GM12878 (cell line): Measurements from ENCODE around the gene SLC24A3. TPM values are rescaled to one million over a fixed set of nuclear protein-coding genes. Genes with fewer than 3 reads are reported as not detected.

Source experiments
- ATAC-seq: fragments of 200-7000 bp; cut with Tn5 transposase; 3 replicates; pipeline ENCODE4 v1.9.1; 2020; ENCODE audit warnings: mild to moderate bottlenecking, moderate library complexity
- BruUV-seq: library from RNA; stranded (reverse); fragments of 400-500 nt; replicated peaks from 2 replicates; lab custom pipeline; 2021; lab: Mats Ljungman, UMichigan
- CTCF ChIA-PET: fragments of 300-600 bp; sonication (Branson Sonifier 250); formaldehyde crosslinking; extraction: SDS; loops from one replicate; lab custom pipeline; 2021; ENCODE audit warnings: inconsistent platforms; lab: Yijun Ruan, JAX
- POLR2A ChIA-PET: fragments of 350-600 bp; formaldehyde crosslinking; extraction: SDS; loops from one replicate; lab custom pipeline; 2021; ENCODE audit warnings: inconsistent platforms; lab: Charles Lee
- RAD21 ChIA-PET: fragments of 300-600 bp; sonication (Branson Sonifier 250); formaldehyde crosslinking; loops from one replicate; lab custom pipeline; 2023; ENCODE audit warnings: antibody characterized with exemption; ENCODE audit not compliant: unreplicated experiment; lab: Charles Lee
- SMC1A ChIA-PET: fragments of 300-600 bp; sonication (Branson Sonifier 250); formaldehyde crosslinking; loops from one replicate; lab custom pipeline; 2023; ENCODE audit not compliant: unreplicated experiment, uncharacterized antibody; lab: Charles Lee
- DNase-seq: peaks from one replicate; pipeline ENCODE4 v3.0.0-alpha.2; 2011; ENCODE audit warnings: low read depth, low spot score
- FAIRE-seq: peaks from 3 replicates; lab custom pipeline; 2011; peaks lifted over from hg19 to GRCh38; lab: Jason Lieb, UNC
- H2AFZ ChIP-seq: 2 replicates; pipeline ENCODE4 v1.6.0; 2011; ENCODE audit warnings: low read depth, low read length, control low read depth; ENCODE audit not compliant: control insufficient read depth
- H3K27ac ChIP-seq: 2 replicates; pipeline ENCODE4 v1.5.1; 2011; ENCODE audit warnings: control low read depth; ENCODE audit not compliant: control insufficient read depth, insufficient read depth
- H3K27me3 ChIP-seq, 2 experiments: replicated peaks in 1 of 2; 2 replicates each; pipeline versions ENCODE4 v1.6.0 to v1.6.1; 2011; ENCODE audit warnings: low read length in 1 of 2; ENCODE audit not compliant: control insufficient read depth in 2 of 2, insufficient read depth in 2 of 2
- H3K36me3 ChIP-seq, 2 experiments: 2 replicates each; pipeline ENCODE4 v1.5.1; 2011; ENCODE audit warnings: low read length in 1 of 2; ENCODE audit not compliant: control insufficient read depth in 2 of 2, insufficient read depth in 2 of 2
- H3K4me1 ChIP-seq: 2 replicates; pipeline ENCODE4 v1.6.1; 2011; ENCODE audit warnings: mild to moderate bottlenecking, low read length, moderate library complexity, mixed read lengths; ENCODE audit not compliant: control insufficient read depth, insufficient read depth
- H3K4me2 ChIP-seq: 2 replicates; pipeline ENCODE4 v1.6.0; 2011; ENCODE audit warnings: control low read depth; ENCODE audit not compliant: control insufficient read depth, insufficient read depth
- H3K4me3 ChIP-seq: fragments of 200-600 bp; sonication (generic); 2 replicates; pipeline ENCODE4 v1.5.1; 2016
- H3K79me2 ChIP-seq: 2 replicates; pipeline ENCODE4 v1.6.0; 2011; ENCODE audit warnings: low read length; ENCODE audit not compliant: control insufficient read depth, insufficient read depth
- H3K9ac ChIP-seq: 2 replicates; pipeline ENCODE4 v1.8.0; 2011; ENCODE audit warnings: low read length, control low read depth, mixed read lengths; ENCODE audit not compliant: control insufficient read depth, insufficient read depth
- H3K9me3 ChIP-seq: replicated peaks from 3 replicates; pipeline ENCODE4 v1.5.1; 2011; ENCODE audit warnings: mild to moderate bottlenecking, low read length; ENCODE audit not compliant: control insufficient read depth, insufficient read depth
- H4K20me1 ChIP-seq: 2 replicates; pipeline ENCODE4 v1.6.0; 2011; ENCODE audit not compliant: control insufficient read depth, insufficient read depth
- BCL3 ChIP-seq: IDR thresholded peaks from 2 replicates; pipeline ENCODE4 v1.6.1; 2011; ENCODE audit warnings: borderline replicate concordance, low read depth, mild to moderate bottlenecking, moderate library complexity, low read length; ENCODE audit not compliant: insufficient read depth, poor library complexity, severe bottlenecking
- CREB1 ChIP-seq: IDR thresholded peaks from 2 replicates; pipeline ENCODE4 v1.6.1; 2012; ENCODE audit warnings: low read depth, mild to moderate bottlenecking, inconsistent platforms
- EP300 ChIP-seq, 2 experiments: fragments of 150-350 bp in 1 of 2; IDR thresholded peaks; 2 replicates each; pipeline ENCODE4 v1.6.1; 2011 to 2012; ENCODE audit warnings: low read depth in 2 of 2, low read length in 2 of 2, borderline replicate concordance in 1 of 2, improper control_type of control experiment in 1 of 2, inconsistent platforms in 1 of 2; ENCODE audit not compliant: control insufficient read depth in 1 of 2
- FOXK2 ChIP-seq: fragments of 450-650 bp; IDR thresholded peaks from 2 replicates; pipeline ENCODE4 v1.6.1; 2017; ENCODE audit warnings: mild to moderate bottlenecking, moderate library complexity
- HCFC1 ChIP-seq: fragments of 150-350 bp; IDR thresholded peaks from 2 replicates; pipeline ENCODE4 v1.6.1; 2014; ENCODE audit warnings: low read length
- HDAC6 ChIP-seq: fragments of 200-600 bp; sonication (generic); IDR thresholded peaks from one replicate; pipeline ENCODE4 v1.8.0; 2017; ENCODE audit warnings: antibody characterized with exemption; ENCODE audit not compliant: unreplicated experiment
- HDGF ChIP-seq: fragments of 450-650 bp; IDR thresholded peaks from 2 replicates; pipeline ENCODE4 v1.6.1; 2016; ENCODE audit warnings: antibody characterized with exemption
- IRF3 ChIP-seq: fragments of 450-650 bp; IDR thresholded peaks from 2 replicates; pipeline ENCODE4 v1.6.1; 2014; ENCODE audit warnings: mild to moderate bottlenecking
- LARP7 ChIP-seq: fragments of 450-650 bp; IDR thresholded peaks from 2 replicates; pipeline ENCODE4 v1.6.1; 2017; ENCODE audit warnings: mild to moderate bottlenecking
- MTA3 ChIP-seq: IDR thresholded peaks from 2 replicates; pipeline ENCODE4 v1.6.1; 2012; ENCODE audit warnings: low read length, inconsistent platforms, borderline replicate concordance
- MYB ChIP-seq: fragments of 150-350 bp; IDR thresholded peaks from 2 replicates; pipeline ENCODE4 v1.6.1; 2014; ENCODE audit warnings: mild to moderate bottlenecking, low read depth, low read length, borderline replicate concordance
- NR2C1 ChIP-seq: fragments of 450-650 bp; IDR thresholded peaks from 2 replicates; pipeline ENCODE4 v1.6.1; 2017; ENCODE audit warnings: antibody characterized with exemption, mild to moderate bottlenecking, moderate library complexity
- RFX5 ChIP-seq: IDR thresholded peaks from 2 replicates; pipeline ENCODE4 v1.6.1; 2011; ENCODE audit warnings: low read depth, low read length, improper control_type of control experiment
- STAT3 ChIP-seq: IDR thresholded peaks from 2 replicates; pipeline ENCODE4 v1.6.1; 2011; ENCODE audit warnings: low read depth, low read length, improper control_type of control experiment
- TCF3 ChIP-seq: IDR thresholded peaks from 2 replicates; pipeline ENCODE4 v1.6.1; 2012; ENCODE audit warnings: low read depth, mild to moderate bottlenecking, low read length, borderline replicate concordance; ENCODE audit not compliant: insufficient read depth
- YBX1 ChIP-seq: fragments of 450-650 bp; IDR thresholded peaks from 2 replicates; pipeline ENCODE4 v1.6.1; 2016; ENCODE audit warnings: antibody characterized with exemption
- ZNF24 ChIP-seq: fragments of 450-650 bp; IDR thresholded peaks from 2 replicates; pipeline ENCODE4 v1.6.1; 2017; ENCODE audit warnings: antibody characterized with exemption, mild to moderate bottlenecking
- ZNF274 ChIP-seq: IDR thresholded peaks from one replicate; pipeline ENCODE4 v1.8.0; 2011; ENCODE audit not compliant: insufficient read length, insufficient read depth
- WGBS: methylation state at CpG from one replicate; pipeline ENCODE4 v1.1.6; 2016; ENCODE audit warnings: low lambda C conversion rate; ENCODE audit not compliant: insufficient replicate concordance, insufficient coverage; ENCODE audit errors: missing lambda C conversion rate; 5-methylcytosine and 5-hydroxymethylcytosine counted together
- in situ Hi-C: fragments of 300-500 bp; cut with MboI; formaldehyde crosslinking; loops from 9 replicates; pipeline ENCODE4 v1.14.3; 2018; ENCODE audit warnings: mixed read lengths
- intact Hi-C: fragments of 100-400 bp; cut with micrococcal nuclease; formaldehyde crosslinking; loops from one replicate; pipeline ENCODE4 v1.14.2; 2022; ENCODE audit not compliant: unreplicated experiment
- polyA plus RNA-seq, 11 experiments: library from polyadenylated mRNA; depleted of rRNA in 4 of 11; unstranded in 6 of 11; stranded (reverse) in 5 of 11; fragments of >200 nt; fragmentation: Nextera tagmentation in 4 of 11; fragmentation: Illumina TruSeq in 1 of 11; extraction: Ambion mirVana in 4 of 11; extraction: Trizol in 1 of 11; gene quantifications; 1 replicate in 1 of 11; 2 replicates in 10 of 11; pipeline versions ENCODE4 v1.2.1 to v1.2.3, GENCODE V29; 2011 to 2016; ENCODE audit warnings: inconsistent platforms in 2 of 11, missing spikeins in 2 of 11, low read depth in 1 of 11
- total RNA-seq, 4 experiments: library from RNA; depleted of rRNA in 3 of 4; stranded (reverse); fragments of >200 nt in 3 of 4; fragmentation: Illumina TruSeq in 1 of 4; extraction: Trizol in 1 of 4; gene quantifications; 2 replicates each; pipeline versions ENCODE4 v1.2.1 to v1.2.3, GENCODE V29; 2013 to 2021
- TF ChIP-seq, protein P1 (sequence below): fragments of 450-650 bp; conservative IDR thresholded peaks from 2 replicates; pipeline ENCODE4 v1.6.1; 2017; ENCODE audit warnings: mild to moderate bottlenecking, moderate library complexity

SLC24A3 gene
- total and polyA plus RNA-seq, 10 of the 15 experiments (the other 5 are each of a cell fraction or from before 2014, with no cell fraction given): 0.04 TPM; not detected in 9

DNA sequence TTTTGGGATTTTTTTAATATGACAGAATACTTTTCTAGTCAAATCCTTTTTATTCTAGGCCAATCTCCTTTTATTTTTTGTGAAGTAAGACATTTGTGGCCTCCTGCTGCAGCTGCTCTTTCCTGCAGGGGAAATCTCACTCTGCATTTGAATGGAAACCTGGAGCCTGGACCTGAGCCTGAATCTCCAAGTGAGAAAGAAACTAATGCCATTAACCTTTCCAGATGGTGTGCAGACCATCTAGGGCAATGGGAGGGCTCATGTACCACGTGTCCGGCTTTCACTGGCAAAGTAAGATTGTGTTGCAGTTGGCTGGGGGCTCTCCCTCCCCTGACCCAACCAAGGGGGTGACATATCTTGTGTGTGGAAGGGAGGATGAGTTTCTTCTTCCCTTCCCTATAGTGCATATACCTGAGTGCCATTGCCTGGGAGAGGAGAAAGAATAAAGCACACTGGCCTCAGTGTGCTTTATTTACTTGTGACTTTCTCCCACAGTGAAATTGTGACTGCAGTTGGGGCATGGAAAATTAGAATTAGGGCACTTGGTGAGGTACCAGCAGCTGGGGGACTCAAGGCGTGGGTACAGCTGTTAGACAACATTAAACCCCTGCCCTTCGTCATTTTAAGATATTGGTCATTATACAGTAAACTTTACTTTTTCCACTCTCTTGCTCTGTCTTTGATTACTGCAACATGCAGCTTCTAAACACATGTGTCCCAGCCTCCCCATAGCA, 385.8 kb downstream of the SLC24A3 start:
- RAD21 ChIA-PET: no interaction called here
- Histone ChIP-seq H3K27me3 (no peaks in the 10 kb centered on the region), H3K79me2 (no peaks in the 10 kb centered on the region), H3K9ac (no peak overlapping the region), H3K27ac (no peak overlapping the region), H3K4me1 (no peaks in the 10 kb centered on the region), H2AFZ (no peak overlapping the region), H4K20me1 (peaks cover 3% of the 10 kb centered on the region; the same call in 1 of the 2 replicates), H3K4me2 (no peak overlapping the region), H3K9me3 (no peaks in the 10 kb centered on the region), H3K36me3 (no peaks in the 10 kb centered on the region), H3K4me3 (no peak overlapping the region)
- CTCF ChIA-PET: no interaction called here
- BruUV-seq: no TSS peak
- SMC1A ChIA-PET: interaction anchor here (1.5 kb wide), 1 partner anchor 63 kb away, joined by 3 read pairs; no protein-coding TSS in a partner anchor
- ATAC-seq (no peak), FAIRE-seq (no peak), DNase-seq (no peak)
- 15% methylated on average over 4 of the region's 4 CpGs for WGBS
- in situ Hi-C loops (no loop called here), intact Hi-C loops (no loop called here)
- TF ChIP-seq TCF3 (no peak), HCFC1 (no peak), IRF3 (no peak), HDGF (no peak), MTA3 (no peak), HDAC6 (no peak), EP300 (IDR thresholded peaks at IDR 0.05; ENCODE audit: borderline replicate concordance in 1 of 2, control insufficient read depth in 1 of 2, low read depth in 2 of 2, low read length in 2 of 2) (no peak), FOXK2 (no peak), NR2C1 (no peak), CREB1 (no peak), ZNF274 (no peak), MYB (no peak), RFX5 (no peak), LARP7 (no peak), YBX1 (no peak), BCL3 (no peak), STAT3 (no peak), ZNF24 (no peak)
- TF ChIP-seq, protein P1, sequence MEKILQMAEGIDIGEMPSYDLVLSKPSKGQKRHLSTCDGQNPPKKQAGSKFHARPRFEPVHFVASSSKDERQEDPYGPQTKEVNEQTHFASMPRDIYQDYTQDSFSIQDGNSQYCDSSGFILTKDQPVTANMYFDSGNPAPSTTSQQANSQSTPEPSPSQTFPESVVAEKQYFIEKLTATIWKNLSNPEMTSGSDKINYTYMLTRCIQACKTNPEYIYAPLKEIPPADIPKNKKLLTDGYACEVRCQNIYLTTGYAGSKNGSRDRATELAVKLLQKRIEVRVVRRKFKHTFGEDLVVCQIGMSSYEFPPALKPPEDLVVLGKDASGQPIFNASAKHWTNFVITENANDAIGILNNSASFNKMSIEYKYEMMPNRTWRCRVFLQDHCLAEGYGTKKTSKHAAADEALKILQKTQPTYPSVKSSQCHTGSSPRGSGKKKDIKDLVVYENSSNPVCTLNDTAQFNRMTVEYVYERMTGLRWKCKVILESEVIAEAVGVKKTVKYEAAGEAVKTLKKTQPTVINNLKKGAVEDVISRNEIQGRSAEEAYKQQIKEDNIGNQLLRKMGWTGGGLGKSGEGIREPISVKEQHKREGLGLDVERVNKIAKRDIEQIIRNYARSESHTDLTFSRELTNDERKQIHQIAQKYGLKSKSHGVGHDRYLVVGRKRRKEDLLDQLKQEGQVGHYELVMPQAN: no peak
- POLR2A ChIA-PET: no interaction called here
